Effector memory CD4-positive, alpha-beta T cell (primary cell): ENCODE results near the gene KISS1.

Experiments used
- DNase-seq, 3 donors: peaks; one replicate each; pipeline ENCODE4 v3.0.0-alpha.2; 2020
- H3K27ac ChIP-seq: 2 replicates; pipeline ENCODE4 v1.7.0; 2013; ENCODE audit warnings: mild to moderate bottlenecking, low read length, moderate library complexity; ENCODE audit not compliant: insufficient read depth, poor library complexity, severe bottlenecking
- H3K27me3 ChIP-seq: replicated peaks from 2 replicates; pipeline ENCODE4 v1.7.0; 2013; ENCODE audit warnings: mild to moderate bottlenecking, low read length; ENCODE audit not compliant: insufficient read depth, control insufficient read depth, poor library complexity, severe bottlenecking
- H3K36me3 ChIP-seq: 2 replicates; pipeline ENCODE4 v1.7.0; 2013; ENCODE audit warnings: mild to moderate bottlenecking, low read length, moderate library complexity; ENCODE audit not compliant: control insufficient read depth, insufficient read depth
- H3K4me1 ChIP-seq: 2 replicates; pipeline ENCODE4 v1.7.0; 2013; ENCODE audit warnings: low read length, mild to moderate bottlenecking; ENCODE audit not compliant: control insufficient read depth, insufficient read depth, poor library complexity, severe bottlenecking
- H3K4me3 ChIP-seq: 2 replicates; pipeline ENCODE4 v1.7.0; 2013; ENCODE audit warnings: low read length, low read depth, mild to moderate bottlenecking; ENCODE audit not compliant: insufficient read depth, poor library complexity, severe bottlenecking
- H3K9me3 ChIP-seq: 2 replicates; pipeline ENCODE4 v1.7.0; 2013; ENCODE audit warnings: mild to moderate bottlenecking, low read length, moderate library complexity; ENCODE audit not compliant: control insufficient read depth

KISS1 gene

DNA sequence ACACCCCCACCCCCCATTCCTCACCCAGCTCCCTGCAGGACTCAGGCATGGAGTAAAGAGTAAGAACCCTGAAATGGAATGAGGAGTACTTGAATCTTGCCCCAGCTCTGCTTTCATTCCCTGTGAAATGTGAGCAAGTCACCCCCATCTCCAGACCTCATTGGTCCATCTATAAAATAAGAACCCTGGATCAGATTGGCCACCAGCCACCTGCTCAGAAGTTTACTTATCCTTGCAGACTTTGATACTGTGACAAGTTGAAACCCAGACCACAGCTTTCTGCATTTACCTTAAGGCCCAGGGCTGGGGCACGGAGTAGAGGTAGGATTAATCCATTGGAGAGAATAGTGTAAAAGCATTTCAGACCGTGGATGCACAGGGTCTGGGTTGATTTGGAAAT is 2.2 kb downstream of the KISS1 start:
- H3K9me3 ChIP-seq = no peaks in the 10 kb centered on the region
- H3K36me3 ChIP-seq = no peaks in the 10 kb centered on the region
- H3K27me3 ChIP-seq = peaks cover 5% of the 10 kb centered on the region
- no peak overlapping the region for H3K27ac ChIP-seq
- no peak overlapping the region for H3K4me3 ChIP-seq
- no peaks in the 10 kb centered on the region for H3K4me1 ChIP-seq
- DNase-seq = no peak

DNA sequence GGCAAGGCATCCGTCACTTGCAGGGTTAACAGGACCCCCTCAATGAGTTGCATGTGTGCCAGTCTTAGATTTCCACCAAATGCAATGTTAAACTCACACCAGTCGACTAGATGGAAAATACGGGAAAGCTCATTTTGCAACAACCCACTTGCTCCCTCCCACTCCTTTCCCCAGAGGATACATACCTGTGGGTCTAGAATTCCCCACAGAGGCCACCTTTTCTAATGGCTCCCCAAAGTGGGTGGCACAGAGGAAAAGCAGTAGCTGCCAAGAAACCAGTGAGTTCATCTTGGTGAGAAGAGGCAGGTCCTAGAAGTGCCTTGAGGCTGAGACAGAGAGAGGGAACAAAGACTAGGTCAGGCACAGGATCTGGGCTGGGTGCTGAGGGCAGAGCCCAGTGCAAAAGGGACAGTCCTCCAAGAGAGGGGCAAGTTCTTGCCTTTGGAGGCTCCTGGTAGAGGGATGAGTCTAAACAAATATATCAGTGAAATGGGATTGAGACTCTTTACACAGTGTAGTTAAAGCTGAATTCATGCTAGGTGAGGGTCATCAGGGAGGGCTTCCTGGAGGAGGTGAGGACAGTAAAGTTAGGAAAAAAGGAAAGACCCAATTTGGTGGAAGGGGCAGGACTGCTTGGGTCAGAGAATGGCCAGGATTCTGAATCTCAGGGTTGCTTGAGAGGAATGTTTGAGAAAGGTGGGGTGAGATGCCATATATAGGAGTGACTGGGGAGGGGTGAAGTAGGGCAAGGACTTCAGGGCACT is 3.5 kb downstream of the KISS1 start:
- no peak for DNase-seq
- Histone ChIP-seq H3K27me3 (peaks cover 5% of the 10 kb centered on the region), H3K36me3 (no peaks in the 10 kb centered on the region), H3K4me1 (no peaks in the 10 kb centered on the region), H3K27ac (no peak overlapping the region), H3K4me3 (no peak overlapping the region), H3K9me3 (no peaks in the 10 kb centered on the region)

DNA sequence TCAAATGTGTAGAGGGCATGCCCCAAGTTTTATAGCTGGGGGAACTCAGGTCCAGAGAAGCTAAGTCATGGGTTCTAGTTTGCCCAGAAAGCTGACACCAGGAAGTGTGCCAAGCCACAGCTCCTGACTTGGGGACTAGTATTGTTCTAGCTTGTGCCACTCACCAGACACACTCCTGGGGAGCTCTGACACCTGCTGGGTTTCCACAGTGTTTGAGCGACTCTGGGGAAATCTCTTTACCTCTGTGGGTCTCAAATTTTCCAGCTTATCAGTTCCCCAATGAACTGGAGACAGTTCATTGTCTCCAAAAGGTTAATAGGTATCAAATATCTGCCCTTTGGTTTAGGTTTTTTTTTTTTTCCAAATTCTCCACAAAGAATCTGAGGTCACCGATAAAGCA is 4.2 kb downstream of the KISS1 start:
- Histone ChIP-seq H3K27ac (no peak overlapping the region), H3K27me3 (peaks cover 8% of the 10 kb centered on the region), H3K4me1 (no peaks in the 10 kb centered on the region), H3K9me3 (no peaks in the 10 kb centered on the region), H3K4me3 (no peak overlapping the region), H3K36me3 (no peaks in the 10 kb centered on the region)
- DNase-seq = no peak

DNA sequence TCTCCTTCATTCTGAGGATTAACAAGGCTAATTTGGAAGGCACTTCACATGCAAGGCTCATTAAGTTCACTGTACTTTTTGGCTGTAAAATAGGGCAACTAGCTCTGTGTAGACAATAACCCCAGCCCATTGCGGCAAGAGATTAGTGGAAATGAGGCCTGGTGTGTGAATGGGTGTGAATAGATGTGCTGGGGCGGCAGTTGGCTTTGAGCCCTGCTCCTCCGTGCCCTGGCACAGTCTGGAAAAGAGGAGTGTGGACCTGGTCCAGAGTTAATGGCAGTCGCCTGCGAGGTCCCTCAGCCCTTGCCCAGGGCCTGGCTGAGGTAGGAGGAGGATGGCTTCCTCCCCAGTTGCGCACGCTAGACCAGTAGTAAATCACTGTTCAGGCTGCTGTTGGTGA is 4.8 kb downstream of the KISS1 start:
- H3K4me1 ChIP-seq = no peaks in the 10 kb centered on the region
- H3K9me3 ChIP-seq = no peaks in the 10 kb centered on the region
- no peak for DNase-seq
- peaks cover 8% of the 10 kb centered on the region for H3K27me3 ChIP-seq
- H3K4me3 ChIP-seq = no peak overlapping the region
- no peak overlapping the region for H3K27ac ChIP-seq
- H3K36me3 ChIP-seq = no peaks in the 10 kb centered on the region

DNA sequence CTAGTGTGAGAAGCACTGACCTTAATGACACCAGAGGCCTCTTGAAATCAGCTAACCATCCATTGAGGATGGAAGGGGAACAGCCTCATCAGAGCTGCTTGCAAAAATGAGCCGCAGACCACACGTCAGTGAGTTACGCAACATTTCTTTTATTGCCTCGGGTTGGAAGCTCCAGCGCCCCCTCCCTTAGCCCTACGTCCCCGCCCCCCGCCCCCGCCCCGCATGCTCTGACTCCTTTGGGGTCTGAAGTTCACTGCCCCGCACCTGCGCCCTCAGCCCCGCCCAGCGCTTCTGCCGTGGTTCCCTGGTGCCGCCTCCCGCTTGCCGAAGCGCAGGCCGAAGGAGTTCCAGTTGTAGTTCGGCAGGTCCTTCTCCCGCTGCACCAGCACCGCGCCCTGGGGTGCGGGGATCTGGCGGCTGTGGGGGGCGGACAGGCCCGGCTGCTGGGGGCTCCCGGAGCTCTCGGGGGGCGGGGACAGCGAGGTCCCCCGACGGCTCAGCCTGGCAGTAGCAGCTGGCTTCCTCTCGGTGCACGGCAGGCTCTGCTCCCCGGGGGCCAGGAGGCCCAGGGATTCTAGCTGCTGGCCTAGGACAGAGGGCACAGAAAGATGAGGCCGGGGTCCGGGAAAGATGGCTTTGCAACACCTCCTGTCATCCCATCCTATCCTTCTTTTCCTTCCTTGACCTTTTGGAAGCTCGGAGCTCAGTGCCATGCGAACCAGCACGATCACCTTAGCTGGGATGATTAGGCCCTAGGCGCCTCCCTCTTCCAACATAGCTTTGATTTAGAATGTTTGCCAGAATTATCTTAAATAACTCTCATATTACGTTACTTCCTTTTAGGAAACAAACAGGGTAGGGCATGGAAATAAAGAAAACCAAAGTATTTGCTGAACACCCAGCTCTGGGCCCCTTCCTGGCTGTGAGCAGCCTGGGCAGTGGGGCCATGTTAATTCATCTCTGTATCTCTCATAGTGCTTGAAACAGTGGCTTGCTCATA is 5.8 kb downstream of the KISS1 start:
- Histone ChIP-seq H3K9me3 (no peaks in the 10 kb centered on the region), H3K4me3 (peak overlapping the region; percentile 20)
- peak in 1 of 3 donors; percentile 17 for DNase-seq

DNA sequence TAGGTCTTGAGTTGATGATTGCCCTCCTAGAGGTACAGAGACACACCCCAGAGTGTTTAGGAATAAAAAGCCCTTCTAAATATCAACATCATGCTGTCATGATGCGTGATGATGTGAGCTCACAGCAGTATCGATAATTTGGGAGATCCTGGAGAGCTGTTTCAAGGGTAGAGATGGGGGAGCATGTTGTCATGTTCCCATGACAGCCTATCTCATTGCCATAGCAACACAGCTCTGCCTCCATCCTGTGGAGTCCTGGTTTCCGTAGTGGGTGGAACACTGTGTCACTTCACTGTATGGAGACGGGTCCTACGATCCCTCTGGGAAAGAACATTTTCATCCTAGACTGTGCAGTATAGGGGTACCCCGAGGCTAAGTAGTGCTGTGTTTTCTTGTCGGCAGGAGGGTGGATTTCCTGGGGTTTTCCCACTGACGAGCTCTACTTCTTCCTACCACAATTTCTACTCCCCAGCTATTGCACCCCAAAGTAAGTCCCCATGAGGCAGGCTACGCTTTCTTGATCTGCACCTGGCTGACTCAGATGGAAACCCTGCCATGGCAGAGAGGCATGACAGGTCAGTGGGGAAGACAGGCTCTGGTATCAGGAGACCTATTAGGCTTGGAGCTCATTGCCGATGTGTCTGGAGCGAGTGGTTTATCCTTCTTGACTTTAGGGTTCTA is 7.2 kb downstream of the KISS1 start:
- no peak for DNase-seq
- H3K27me3 ChIP-seq = peaks cover 8% of the 10 kb centered on the region

More for the DNA sequence above, 5.8 kb downstream of the KISS1 start:
- Histone ChIP-seq H3K4me1 (no peaks in the 10 kb centered on the region), H3K27me3 (peaks cover 8% of the 10 kb centered on the region), H3K36me3 (no peaks in the 10 kb centered on the region), H3K27ac (no peak overlapping the region)

GRCh38 chr1:204186597-204186996 is 9.7 kb downstream of the KISS1 start:
- DNase-seq = no peak
- Histone ChIP-seq H3K4me1 (no peaks in the 10 kb centered on the region), H3K27me3 (peaks cover 6% of the 10 kb centered on the region), H3K36me3 (no peaks in the 10 kb centered on the region), H3K9me3 (no peaks in the 10 kb centered on the region), H3K4me3 (no peak overlapping the region), H3K27ac (no peak overlapping the region)

More for the DNA sequence above, 7.2 kb downstream of the KISS1 start:
- H3K4me1 ChIP-seq = no peaks in the 10 kb centered on the region
- H3K4me3 ChIP-seq = no peak overlapping the region
- H3K27ac ChIP-seq = no peak overlapping the region
- no peaks in the 10 kb centered on the region for H3K9me3 ChIP-seq
- H3K36me3 ChIP-seq = no peaks in the 10 kb centered on the region

DNA sequence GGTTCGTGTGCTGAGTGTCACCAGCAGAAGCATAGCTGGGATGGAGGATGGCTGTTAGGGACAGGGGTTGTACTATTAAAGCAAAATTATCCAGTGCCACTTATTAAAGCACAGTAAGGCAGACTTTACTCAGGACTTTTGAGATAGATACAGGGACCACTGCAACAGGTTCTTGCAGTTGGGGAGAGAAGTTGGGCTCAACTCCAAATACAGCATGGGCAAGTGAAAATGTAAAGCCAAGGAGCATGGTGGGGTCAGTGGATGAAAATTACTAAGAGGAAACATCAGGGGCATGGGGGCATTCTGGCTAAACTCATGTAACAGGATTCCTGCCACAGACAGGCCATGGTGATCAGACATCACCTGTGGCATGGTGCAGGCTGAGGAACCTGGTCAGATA is 15.2 kb downstream of the KISS1 start:
- no peak overlapping the region for H3K4me3 ChIP-seq
- DNase-seq = no peak
- H3K27ac ChIP-seq = no peak overlapping the region
- no peaks in the 10 kb centered on the region for H3K36me3 ChIP-seq
- no peaks in the 10 kb centered on the region for H3K9me3 ChIP-seq
- no peaks in the 10 kb centered on the region for H3K4me1 ChIP-seq
- no peaks in the 10 kb centered on the region for H3K27me3 ChIP-seq

DNA sequence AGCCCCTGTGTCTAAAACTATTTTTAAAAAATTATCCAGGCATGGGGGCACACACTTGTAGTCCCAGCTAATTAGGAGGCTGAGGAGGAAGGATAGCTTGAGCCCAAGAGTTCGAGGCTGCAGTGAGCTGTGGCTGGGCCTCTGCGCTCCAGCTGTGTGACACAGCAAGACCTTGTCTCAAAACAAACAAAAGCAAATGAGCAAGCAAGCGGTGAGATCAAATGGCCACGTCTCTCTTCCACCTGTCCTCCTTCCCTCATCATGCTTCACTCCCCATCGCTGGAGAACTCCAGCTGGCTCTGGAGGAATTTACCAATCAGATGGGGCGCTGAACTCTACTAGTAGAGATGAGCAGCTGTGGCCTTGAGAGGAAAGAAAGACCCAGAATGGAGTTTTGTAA is 16.2 kb downstream of the KISS1 start:
- no peaks in the 10 kb centered on the region for H3K9me3 ChIP-seq
- no peak overlapping the region for H3K27ac ChIP-seq
- H3K4me1 ChIP-seq = no peaks in the 10 kb centered on the region
- H3K4me3 ChIP-seq = no peak overlapping the region
- no peaks in the 10 kb centered on the region for H3K27me3 ChIP-seq
- no peaks in the 10 kb centered on the region for H3K36me3 ChIP-seq
- no peak for DNase-seq
